Cardiac muscle cell (in vitro differentiated cells and primary cell): Measurements from ENCODE around the gene RAB34. TPM values are rescaled to one million over a fixed set of nuclear protein-coding genes. Genes with fewer than 3 reads are reported as not detected.
A peak's percentile ranks its signal among the peaks of the same experiment; 100 is the strongest.

Source experiments
- DNase-seq, 2 donors: peaks; one replicate each; pipeline versions ENCODE4 v3.0.0 to v3.0.0-alpha.2; 2010 to 2017; ENCODE audit warnings: low read depth in 1 of 2, low spot score in 1 of 2
- H3K27ac ChIP-seq: fragments of 200-600 bp; sonication (generic); 2 replicates; pipeline ENCODE4 v1.5.1; 2016
- H3K27me3 ChIP-seq: fragments of 200-600 bp; sonication (generic); 2 replicates; pipeline ENCODE4 v1.6.0; 2016; ENCODE audit warnings: control low read depth
- H3K36me3 ChIP-seq: fragments of 200-600 bp; sonication (generic); 2 replicates; pipeline ENCODE4 v1.5.1; 2016; ENCODE audit warnings: control low read depth
- H3K4me1 ChIP-seq: fragments of 200-600 bp; sonication (generic); 2 replicates; pipeline ENCODE4 v1.8.1; 2017; ENCODE audit warnings: low read depth, mild to moderate bottlenecking, mixed run types
- H3K4me3 ChIP-seq: fragments of 200-600 bp; sonication (generic); 2 replicates; pipeline ENCODE4 v1.5.1; 2016; ENCODE audit warnings: mild to moderate bottlenecking
- H3K9me3 ChIP-seq: fragments of 200-600 bp; sonication (generic); 2 replicates; pipeline ENCODE4 v1.5.1; 2017; ENCODE audit warnings: low read depth, mild to moderate bottlenecking, control low read depth
- CTCF ChIP-seq: IDR thresholded peaks from 2 replicates; pipeline ENCODE4 v1.5.1; 2012; ENCODE audit warnings: low read depth, mild to moderate bottlenecking, low read length
- polyA plus RNA-seq: library from polyadenylated mRNA; unstranded; fragments of >200 nt; fragmentation: Nextera tagmentation; extraction: Ambion mirVana; gene quantifications from 2 replicates; pipeline ENCODE4 v1.2.1, GENCODE V29; 2016
- total RNA-seq: library from RNA; depleted of rRNA; stranded (reverse); fragments of >200 nt; gene quantifications from 2 replicates; pipeline ENCODE4 v1.2.3, GENCODE V29; 2016

The RAB34 gene
- total and polyA plus RNA-seq, 2 experiments from 2014 or later: 186 to 276 TPM

GRCh38 chr17:28760601-28761562, 43.2 kb upstream of the RAB34 start:
- peaks cover 25% of the 10 kb centered on the region for H3K36me3 ChIP-seq
- no peaks in the 10 kb centered on the region for H3K27me3 ChIP-seq
- H3K4me1 ChIP-seq: no peaks in the 10 kb centered on the region
- H3K9me3 ChIP-seq: no peaks in the 10 kb centered on the region
- DNase-seq: peak in 1 of 2 donors; percentile 59
- no peak for TF ChIP-seq CTCF
- H3K4me3 ChIP-seq: no peak overlapping the region
- H3K27ac ChIP-seq: no peak overlapping the region

- Histone ChIP-seq H3K4me1 (no peaks in the 10 kb centered on the region), H3K27me3 (no peaks in the 10 kb centered on the region), H3K4me3 (no peak overlapping the region), H3K27ac (no peak overlapping the region), H3K9me3 (no peaks in the 10 kb centered on the region), H3K36me3 (peaks cover 16% of the 10 kb centered on the region)
- TF ChIP-seq CTCF: no peak
- DNase-seq: no peak
Observed at GRCh38 chr17:28759256-28759865, 41.7 kb upstream of the RAB34 start.

GRCh38 chr17:28758411-28759121, 40.9 kb upstream of the RAB34 start:
- Histone ChIP-seq H3K4me1 (no peaks in the 10 kb centered on the region), H3K27me3 (no peaks in the 10 kb centered on the region), H3K27ac (no peak overlapping the region), H3K36me3 (peaks cover 16% of the 10 kb centered on the region), H3K4me3 (no peak overlapping the region), H3K9me3 (no peaks in the 10 kb centered on the region)
- no peak for TF ChIP-seq CTCF
- no peak for DNase-seq

GRCh38 chr17:28756049-28756804, 38.6 kb upstream of the RAB34 start:
- Histone ChIP-seq H3K36me3 (peaks cover 16% of the 10 kb centered on the region), H3K4me1 (no peaks in the 10 kb centered on the region), H3K9me3 (no peaks in the 10 kb centered on the region), H3K27me3 (no peaks in the 10 kb centered on the region), H3K4me3 (no peak overlapping the region), H3K27ac (no peak overlapping the region)
- TF ChIP-seq CTCF: no peak
- DNase-seq: no peak

GRCh38 chr17:28755486-28755885, 37.8 kb upstream of the RAB34 start:
- Histone ChIP-seq H3K36me3 (peaks cover 16% of the 10 kb centered on the region), H3K27ac (no peak overlapping the region), H3K27me3 (no peaks in the 10 kb centered on the region), H3K4me3 (no peak overlapping the region), H3K9me3 (no peaks in the 10 kb centered on the region), H3K4me1 (no peaks in the 10 kb centered on the region)
- TF ChIP-seq CTCF: no peak
- DNase-seq: no peak
